DMS79 treated with DMSO at 0.1 percent for 48 hours (cell line): ENCODE data around the gene MBD3L2.
"Not testable (repeated sequence)": the region's sequence is repeated elsewhere in the genome, so short reads cannot be mapped to it uniquely, and the experiment has no call there.

Experiments used
- DNase-seq: peaks from one replicate; lab custom pipeline; 2025; lab: John Stamatoyannopoulos, UW

Gene MBD3L2

GRCh38 chr19:7049021-7049420 is at the start of gene MBD3L2:
Gene MBD3L2, plus strand, starts transcription at chr19:7049321. Its CDS starts 53 bp downstream, at chr19:7049374.
- not testable (repeated sequence) for DNase-seq

DNA sequence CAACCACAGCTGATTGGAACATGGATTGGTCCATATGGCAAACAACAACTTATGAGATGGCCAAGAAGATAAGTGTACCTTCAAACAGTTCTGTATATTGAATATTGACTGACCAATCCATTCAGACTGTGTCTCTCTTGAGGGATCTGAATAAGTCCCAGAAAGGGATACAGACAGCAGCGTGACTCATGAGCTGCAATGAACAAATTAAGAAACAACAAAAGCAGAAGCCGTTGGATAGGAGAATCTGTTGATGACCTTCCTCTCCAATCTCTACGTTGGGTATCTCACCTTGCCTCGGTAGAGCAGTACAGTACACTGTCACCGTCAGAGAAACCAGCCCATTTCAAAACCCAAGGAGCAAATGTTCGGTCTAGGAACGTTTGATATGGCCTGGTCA is 49.2 kb upstream of the MBD3L2 start:
- DNase-seq: no peak

DNA sequence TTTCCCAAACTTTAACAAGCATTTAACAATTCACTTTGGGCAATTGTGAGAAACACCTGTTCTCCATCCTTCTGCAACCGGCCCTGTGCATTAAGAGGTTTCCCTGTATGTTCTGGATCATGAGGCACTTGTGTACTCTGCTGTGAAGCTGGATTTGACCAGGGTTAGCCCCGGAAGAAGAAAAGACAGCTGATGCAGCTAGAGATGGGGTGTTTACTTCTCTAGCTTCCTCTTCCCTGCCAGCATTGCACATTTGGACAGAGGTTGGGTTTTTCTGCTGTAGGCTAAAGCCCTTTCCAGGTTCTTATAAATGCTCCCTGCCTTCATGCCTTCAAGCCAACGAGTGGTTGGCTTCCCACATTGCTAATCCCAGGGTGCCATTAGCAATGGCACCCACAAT is 48.8 kb upstream of the MBD3L2 start:
- DNase-seq: no peak

DNA sequence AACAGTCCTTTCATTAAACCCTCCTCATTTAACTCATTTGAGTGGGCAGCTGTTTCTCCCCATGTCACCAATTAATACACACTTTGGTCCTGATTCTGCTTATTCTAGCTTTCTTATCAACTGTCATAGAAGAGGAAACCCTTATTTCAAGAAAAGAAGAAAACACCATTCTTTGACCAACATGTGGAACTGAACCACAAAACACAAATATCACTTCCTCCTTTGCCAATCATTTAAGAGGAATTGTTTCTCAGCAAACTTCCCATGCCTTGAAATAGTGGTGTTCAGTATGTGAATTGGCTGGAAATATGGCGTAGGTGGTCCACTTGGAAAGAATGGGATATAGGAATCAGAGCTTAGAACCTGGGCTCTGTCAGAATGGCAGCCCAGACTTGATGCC is 48.3 kb upstream of the MBD3L2 start:
- no peak for DNase-seq

GRCh38 chr19:7004313-7004931 is 44.7 kb upstream of the MBD3L2 start:
- DNase-seq: no peak

DNA sequence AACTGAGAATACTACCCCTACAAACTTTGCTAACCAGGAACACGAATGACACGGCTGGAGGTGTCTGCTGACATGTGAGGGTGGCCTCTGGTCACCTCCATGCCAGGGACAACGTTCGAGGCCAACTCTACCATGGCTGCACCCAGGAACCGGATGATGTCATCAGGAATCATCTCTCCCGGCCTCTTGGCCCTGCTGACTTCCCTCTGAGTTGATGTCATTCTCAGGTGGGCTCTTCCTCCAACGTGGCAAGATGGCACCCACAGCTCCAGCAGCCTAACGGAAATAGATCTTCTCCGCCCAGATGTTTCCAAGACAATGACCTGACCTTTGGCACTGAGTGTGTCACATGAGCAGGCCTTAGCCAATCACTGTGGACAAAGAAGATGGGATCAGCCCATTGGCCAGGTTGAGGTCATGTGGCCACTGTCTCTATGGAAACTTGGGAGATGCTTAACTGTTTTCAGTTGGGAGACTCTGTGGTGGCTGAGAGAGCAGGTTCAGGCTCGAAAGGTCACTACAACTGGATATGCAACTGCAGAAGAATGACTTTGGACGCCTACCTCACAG is 42.9 kb upstream of the MBD3L2 start:
- DNase-seq: no peak

GRCh38 chr19:7007859-7008258 is 41.3 kb upstream of the MBD3L2 start:
- no peak for DNase-seq

DNA sequence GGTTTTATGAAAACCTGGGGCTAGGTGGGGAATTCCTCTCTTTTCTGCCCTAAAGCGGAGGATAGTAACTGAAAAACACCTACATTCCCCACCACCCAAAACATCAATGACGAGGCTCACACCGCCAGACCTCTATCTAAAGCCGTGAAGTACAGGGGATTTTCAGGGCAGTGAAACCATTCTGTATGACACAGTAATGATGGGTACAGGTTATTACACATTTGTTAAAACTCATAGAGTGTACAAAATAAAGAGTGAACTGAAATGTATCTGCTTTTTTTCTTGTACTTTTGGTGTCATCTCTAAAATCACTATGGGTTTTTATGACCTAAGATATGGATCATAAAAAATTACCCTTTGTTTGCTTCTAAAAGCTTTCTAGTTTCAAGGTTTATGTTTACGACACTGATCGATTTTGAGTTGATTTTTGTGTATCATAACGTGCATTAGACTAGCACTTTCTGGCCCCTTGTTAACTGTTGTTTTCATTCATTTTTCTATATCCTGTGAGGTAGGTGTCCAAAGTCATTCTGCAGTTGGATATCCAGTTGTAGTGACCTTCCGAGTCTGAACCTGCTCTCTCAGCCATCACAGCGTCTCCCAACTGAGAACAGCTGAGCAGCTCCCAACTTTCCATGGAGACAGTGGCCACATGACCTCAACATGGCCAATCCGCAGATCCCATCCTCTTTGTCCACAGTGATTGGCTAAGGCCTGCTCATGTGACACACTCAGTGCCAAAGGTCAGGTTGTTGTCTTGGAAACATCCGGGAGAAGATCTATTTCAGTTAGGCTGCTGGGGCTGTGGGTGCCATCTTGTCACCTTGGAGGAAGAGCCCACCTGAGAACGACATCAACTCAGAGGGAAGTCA is 38.2 kb upstream of the MBD3L2 start:
- no peak for DNase-seq

DNA sequence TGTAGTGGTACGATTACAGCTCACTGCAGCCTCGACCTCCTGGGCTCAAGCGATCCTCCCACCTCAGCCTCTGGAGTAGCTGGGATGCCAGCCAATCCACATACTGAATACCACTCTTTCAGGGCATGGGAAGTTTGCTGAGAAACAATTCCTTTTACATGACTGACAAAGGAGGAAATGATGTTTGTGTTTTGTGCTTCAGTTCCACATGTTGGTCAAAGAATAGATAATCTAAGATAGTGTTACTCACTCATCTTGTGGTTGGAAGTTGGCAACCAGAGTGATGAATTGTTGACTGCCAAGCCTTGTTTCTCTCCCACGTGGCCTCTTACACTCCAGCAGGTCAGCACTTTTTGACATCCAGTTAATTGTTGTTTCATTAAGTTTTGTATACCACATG is 35.4 kb upstream of the MBD3L2 start:
- DNase-seq: no peak

- no peak for DNase-seq
Observed at GRCh38 chr19:7018828-7019227, 30.3 kb upstream of the MBD3L2 start.

GRCh38 chr19:7021331-7021730 is 27.8 kb upstream of the MBD3L2 start, which contains the start of gene MBD3L2B:
Gene MBD3L2B, minus strand, starts transcription at chr19:7021431. Its CDS starts 34 bp downstream, at chr19:7021397.
- DNase-seq: not testable (repeated sequence)

- not testable (repeated sequence) for DNase-seq
Observed at GRCh38 chr19:7028790-7029189, 20.3 kb upstream of the MBD3L2 start.

GRCh38 chr19:7030278-7030677 is 18.8 kb upstream of the MBD3L2 start, which contains the start of gene MBD3L5:
Gene MBD3L5, plus strand, starts transcription at chr19:7030578. Its CDS starts 34 bp downstream, at chr19:7030612.
- DNase-seq: not testable (repeated sequence)

DNA sequence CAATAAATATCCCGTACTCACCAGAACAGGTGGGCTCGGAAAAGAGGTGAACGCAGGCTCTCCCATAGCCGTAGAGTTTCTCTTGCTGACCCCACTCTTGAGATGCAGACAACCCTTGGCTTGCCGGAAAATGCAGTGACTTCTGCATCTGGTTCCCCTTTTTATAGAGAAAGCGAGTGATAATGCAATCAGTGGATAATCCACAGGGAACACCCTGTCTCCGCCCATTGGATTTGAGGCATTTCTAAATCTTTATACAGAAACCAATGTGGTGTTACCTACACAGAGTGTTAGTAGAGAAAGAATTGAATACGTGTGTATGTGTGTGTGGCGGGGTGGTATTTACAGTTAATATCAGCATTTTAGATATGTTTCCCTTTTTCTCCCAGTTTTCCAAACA is 9.0 kb upstream of the MBD3L2 start, which contains the start of gene MBD3L4:
TSS of gene MBD3L4 (minus strand) at position 101 of the 400 bp plus-strand sequence. CDS start at position 66, 35 bp downstream.
- DNase-seq: not testable (repeated sequence)

DNA sequence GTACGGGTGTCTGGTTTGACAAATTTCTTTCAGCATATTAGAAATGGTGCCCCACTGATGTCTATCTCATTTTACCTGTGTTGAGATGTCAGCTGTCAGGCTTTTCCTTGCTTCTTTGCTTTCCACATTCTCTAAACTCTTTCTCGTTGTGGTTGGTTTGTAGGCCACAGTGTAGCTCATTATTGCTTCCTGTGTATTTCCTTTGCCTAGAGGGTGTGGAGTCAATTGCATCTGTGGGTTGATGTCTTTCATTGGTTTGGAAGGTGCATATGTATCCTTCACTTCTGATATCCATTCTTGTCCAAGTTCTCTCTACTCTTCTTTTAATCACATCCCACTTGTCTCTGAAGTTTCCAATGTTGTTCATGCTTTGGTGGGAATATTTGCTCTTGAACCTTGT is 7.6 kb upstream of the MBD3L2 start:
- not testable (repeated sequence) for DNase-seq

GRCh38 chr19:7051421-7051820 is 2.3 kb downstream of the MBD3L2 start:
- DNase-seq: not testable (repeated sequence)

GRCh38 chr19:7052896-7053295 is 3.8 kb downstream of the MBD3L2 start:
- not testable (repeated sequence) for DNase-seq

GRCh38 chr19:7054635-7055368 is 5.7 kb downstream of the MBD3L2 start:
- not testable (repeated sequence) for DNase-seq

DNA sequence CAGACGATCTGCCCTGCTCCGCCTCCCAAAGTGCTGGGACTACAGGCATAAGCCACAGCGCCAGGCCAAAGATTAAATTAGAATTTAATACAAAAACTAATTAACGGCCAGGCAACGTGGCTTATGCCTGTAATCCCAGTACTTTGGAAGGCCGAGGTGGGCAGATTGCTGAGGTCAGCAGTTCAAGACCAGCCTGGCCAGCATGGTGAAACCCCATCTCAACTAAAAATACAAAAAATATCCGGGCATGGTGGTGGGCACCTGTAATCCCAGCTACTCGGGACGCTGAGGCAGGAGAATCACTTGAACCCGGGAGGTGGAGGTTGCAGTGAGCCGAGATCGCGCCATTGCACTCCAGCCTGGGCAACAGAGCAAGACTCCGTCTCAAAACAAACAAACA is 6.6 kb downstream of the MBD3L2 start:
- DNase-seq: not testable (repeated sequence)

GRCh38 chr19:7056371-7056770 is 7.2 kb downstream of the MBD3L2 start:
- not testable (repeated sequence) for DNase-seq

- not testable (repeated sequence) for DNase-seq
Observed at GRCh38 chr19:7058576-7058975, 9.5 kb downstream of the MBD3L2 start, which contains the start of gene MBD3L3. Gene MBD3L3, minus strand, starts transcription at chr19:7058676. Its CDS starts 71 bp downstream, at chr19:7058605.

DNA sequence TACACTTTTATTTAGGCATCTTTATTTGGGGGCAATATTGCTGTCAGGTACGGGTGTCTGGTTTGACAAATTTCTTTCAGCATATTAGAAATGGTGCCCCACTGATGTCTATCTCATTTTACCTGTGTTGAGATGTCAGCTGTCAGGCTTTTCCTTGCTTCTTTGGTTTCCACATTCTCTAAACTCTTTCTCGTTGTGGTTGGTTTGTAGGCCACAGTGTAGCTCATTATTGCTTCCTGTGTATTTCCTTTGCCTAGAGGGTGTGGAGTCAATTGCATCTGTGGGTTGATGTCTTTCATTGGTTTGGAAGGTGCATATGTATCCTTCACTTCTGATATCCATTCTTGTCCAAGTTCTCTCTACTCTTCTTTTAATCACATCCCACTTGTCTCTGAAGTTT is 10.9 kb downstream of the MBD3L2 start:
- not testable (repeated sequence) for DNase-seq
